Small intestine (tissue), 7 donors: ENCODE data around the gene ZBTB42. TPM values are rescaled to one million over a fixed set of nuclear protein-coding genes. Genes with fewer than 3 reads are reported as not detected.
"Not testable (repeated sequence)": the region's sequence is repeated elsewhere in the genome, so short reads cannot be mapped to it uniquely, and the experiment has no call there.

ENCODE experiments used
- DNase-seq, 2 donors: peaks; one replicate each; pipeline versions ENCODE4 v3.0.0 to v3.0.0-alpha.2; 2013
- FAIRE-seq: peaks from 2 replicates; lab custom pipeline; 2012; peaks lifted over from hg19 to GRCh38; lab: Jason Lieb, UNC
- H3K27ac ChIP-seq, 3 donors: one replicate each; pipeline ENCODE4 v1.5.1; 2013; ENCODE audit warnings: low read length in 2 of 3, mild to moderate bottlenecking in 2 of 3, control low read depth in 1 of 3, inconsistent platforms in 1 of 3, low read depth in 1 of 3, moderate library complexity in 1 of 3
- H3K27me3 ChIP-seq, 3 donors: one replicate each; pipeline ENCODE4 v1.6.1; 2013; ENCODE audit warnings: low read length in 3 of 3, inconsistent platforms in 1 of 3; ENCODE audit not compliant: control insufficient read depth in 3 of 3, insufficient read depth in 3 of 3
- H3K36me3 ChIP-seq, 3 donors: one replicate each; pipeline ENCODE4 v1.6.1; 2013; ENCODE audit warnings: low read length in 3 of 3, inconsistent platforms in 1 of 3, low read depth in 1 of 3, mild to moderate bottlenecking in 1 of 3, moderate library complexity in 1 of 3; ENCODE audit not compliant: control insufficient read depth in 3 of 3, insufficient read depth in 2 of 3
- H3K4me1 ChIP-seq, 3 donors: one replicate each; pipeline ENCODE4 v1.6.1; 2013; ENCODE audit warnings: low read length in 2 of 3, inconsistent platforms in 1 of 3, low read depth in 1 of 3, mild to moderate bottlenecking in 1 of 3, moderate library complexity in 1 of 3; ENCODE audit not compliant: control insufficient read depth in 3 of 3, insufficient read depth in 2 of 3
- H3K4me3 ChIP-seq, 3 donors: one replicate each; pipeline ENCODE4 v1.5.1; 2013; ENCODE audit warnings: low read length in 3 of 3, control low read depth in 1 of 3, inconsistent platforms in 1 of 3, low read depth in 1 of 3, mild to moderate bottlenecking in 1 of 3, moderate library complexity in 1 of 3
- H3K9me3 ChIP-seq, 2 donors: one replicate each; pipeline ENCODE4 v1.6.1; 2013; ENCODE audit warnings: low read depth in 1 of 2, low read length in 1 of 2; ENCODE audit not compliant: control insufficient read depth in 2 of 2, insufficient read depth in 1 of 2
- WGBS, 3 donors: extraction: QIAGEN DNeasy Blood & Tissue Kit; methylation state at CpG; one replicate each; pipeline ENCODE4 v1.1.7; 2013; 5-methylcytosine and 5-hydroxymethylcytosine counted together
- polyA plus RNA-seq, 4 donors: library from polyadenylated mRNA; stranded (reverse) in 3 of 4; unstranded in 1 of 4; fragments of 200-250 nt in 3 of 4; fragments of 120-200 nt in 1 of 4; gene quantifications; one replicate each; pipeline versions ENCODE4 v1.2.1 to v1.2.3, GENCODE V29; 2013
- donor health status: healthy with polysubstance abuse.
- donor health status: control.
- donor health status: control.
- donor health status: Bipolar disorder and iron deficiency.
- donor health status: healthy.

ZBTB42 gene
- polyA plus RNA-seq, 4 donors, result 2.7 to 6.6 (median 5.4) TPM

- Histone ChIP-seq H3K9me3 (no peaks in the 10 kb centered on the region), H3K4me1 (peaks cover 2 to 22% (median 3%) of the 10 kb centered on the region in 3 donors), H3K4me3 (no peak overlapping the region), H3K27me3 (no peaks in the 10 kb centered on the region), H3K27ac (no peak overlapping the region), H3K36me3 (peaks cover 0 to 23% (median 0%) of the 10 kb centered on the region in 3 donors)
- FAIRE-seq, result no peak
- 84 to 89% (median 85%) methylated on average over 17 to 18 of the region's 18 CpGs for WGBS, 3 donors
- no peak for DNase-seq
These were observed 3.8 kb downstream of the ZBTB42 start for GRCh38 chr14:104804481-104805325.

DNA sequence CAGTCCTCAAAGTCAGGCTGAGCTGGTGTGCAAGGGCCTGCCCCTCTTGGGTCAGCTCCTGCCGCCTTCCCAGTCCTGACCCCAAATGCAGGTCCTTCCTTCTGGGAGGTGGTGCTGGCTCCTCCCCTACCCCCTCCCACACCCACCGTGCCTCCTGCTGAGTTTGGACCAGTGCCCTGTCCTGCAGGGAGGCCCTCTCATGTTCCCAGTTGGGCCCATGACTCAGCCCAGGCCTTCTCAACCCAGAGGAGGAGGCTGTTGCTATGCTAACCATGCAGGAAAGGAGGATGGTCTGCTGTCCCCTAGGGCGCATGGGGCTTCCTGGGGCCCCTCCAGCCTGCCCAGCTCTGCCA is 4.4 kb downstream of the ZBTB42 start:
- no peaks in the 10 kb centered on the region for H3K27me3 ChIP-seq
- H3K27ac ChIP-seq, result no peak overlapping the region
- peaks cover 2 to 17% (median 3%) of the 10 kb centered on the region in 3 donors for H3K4me1 ChIP-seq
- H3K36me3 ChIP-seq, result peaks cover 0 to 23% (median 0%) of the 10 kb centered on the region in 3 donors
- DNase-seq (no peak), FAIRE-seq (no peak)
- WGBS, 3 donors, result 49 to 58% (median 57%) methylated on average over 3 of the region's 3 CpGs
- H3K9me3 ChIP-seq, result no peaks in the 10 kb centered on the region
- H3K4me3 ChIP-seq, result no peak overlapping the region

GRCh38 chr14:104805941-104806624 is 5.2 kb downstream of the ZBTB42 start:
- H3K27me3 ChIP-seq, result no peaks in the 10 kb centered on the region
- H3K9me3 ChIP-seq, result no peaks in the 10 kb centered on the region
- no peak overlapping the region for H3K27ac ChIP-seq
- peaks cover 0 to 26% (median 0%) of the 10 kb centered on the region in 3 donors for H3K36me3 ChIP-seq
- FAIRE-seq (no peak), DNase-seq (no peak)
- H3K4me1 ChIP-seq, result peaks cover 2 to 17% (median 3%) of the 10 kb centered on the region in 3 donors
- WGBS, 3 donors, result 62 to 80% (median 70%) methylated on average over 13 to 14 of the region's 14 CpGs
- no peak overlapping the region for H3K4me3 ChIP-seq

DNA sequence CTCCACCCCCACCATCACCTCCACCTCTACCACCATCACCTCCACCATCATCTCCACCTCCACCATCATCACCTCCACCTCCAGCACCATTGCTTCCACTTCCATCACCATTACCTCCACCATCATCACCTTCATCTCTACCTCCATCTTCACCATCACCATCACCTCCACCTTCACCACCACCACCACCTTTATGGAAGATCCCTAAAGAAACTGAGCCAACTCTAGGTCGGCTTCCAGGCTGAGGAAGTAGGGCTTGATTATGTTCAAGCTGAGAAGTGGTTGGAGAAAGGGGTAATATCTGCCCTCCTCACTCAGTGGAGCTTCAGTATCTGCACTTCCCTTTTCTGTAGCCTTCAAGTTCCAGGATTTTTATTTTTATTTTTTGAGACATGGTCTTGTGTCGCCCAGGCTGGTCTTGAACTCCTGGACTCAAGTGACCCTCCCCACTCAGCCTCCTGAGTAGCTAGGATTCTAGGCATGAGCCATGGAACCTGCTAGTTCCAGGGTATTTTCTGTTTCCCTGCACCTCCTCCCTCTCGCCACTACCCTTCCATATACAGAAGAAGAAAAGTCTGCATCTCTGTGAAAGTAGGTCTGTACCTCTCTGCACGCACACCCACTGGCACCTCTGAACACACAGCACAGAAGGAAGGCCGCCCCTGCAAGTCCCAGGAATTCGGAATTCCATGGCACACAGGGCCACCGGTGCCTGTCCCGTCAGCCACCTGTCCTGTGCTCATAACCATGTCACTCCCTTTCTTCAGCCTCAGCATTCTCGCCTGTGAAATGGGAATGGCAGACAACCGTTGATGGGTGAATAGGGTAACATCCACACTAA is 5.9 kb downstream of the ZBTB42 start:
- Histone ChIP-seq H3K27ac (no peak overlapping the region), H3K4me3 (no peak overlapping the region), H3K36me3 (peaks cover 0 to 27% (median 0%) of the 10 kb centered on the region in 3 donors), H3K27me3 (no peaks in the 10 kb centered on the region), H3K4me1 (peaks cover 0 to 9% (median under 1%) of the 10 kb centered on the region in 3 donors), H3K9me3 (no peaks in the 10 kb centered on the region)
- no peak for FAIRE-seq
- no peak for DNase-seq
- 86 to 88% (median 86%) methylated on average over 10 of the region's 10 CpGs for WGBS, 3 donors

DNA sequence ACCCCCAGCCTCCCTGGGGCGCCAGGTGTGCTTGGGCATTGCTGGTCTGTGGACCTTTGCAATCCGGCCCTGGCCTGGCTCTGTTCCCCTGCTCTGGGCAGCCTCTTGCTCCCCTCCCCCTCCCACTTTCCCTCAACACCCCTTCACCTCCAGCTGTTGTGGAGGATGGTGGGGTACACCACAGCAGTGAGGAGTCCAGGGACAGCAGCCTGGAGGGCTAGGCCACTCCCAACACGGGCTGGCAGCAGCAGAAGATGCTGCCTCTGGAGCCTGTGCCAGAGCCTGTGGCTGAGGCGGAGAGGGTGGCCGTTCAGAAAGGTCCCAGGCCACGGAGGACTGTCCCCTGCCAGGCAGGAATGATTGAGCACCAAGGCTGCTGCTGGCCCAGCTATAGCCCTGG is 7.6 kb downstream of the ZBTB42 start:
- Histone ChIP-seq H3K9me3 (no peaks in the 10 kb centered on the region), H3K36me3 (peaks cover 0 to 18% (median 0%) of the 10 kb centered on the region in 3 donors), H3K4me1 (no peaks in the 10 kb centered on the region), H3K27ac (no peak overlapping the region), H3K4me3 (no peak overlapping the region), H3K27me3 (no peaks in the 10 kb centered on the region)
- DNase-seq (no peak), FAIRE-seq (no peak)
- 82 to 84% (median 83%) methylated on average over 5 to 6 of the region's 6 CpGs for WGBS, 3 donors

GRCh38 chr14:104810316-104810715 is 9.4 kb downstream of the ZBTB42 start:
- peaks cover 0 to 8% (median 0%) of the 10 kb centered on the region in 3 donors for H3K36me3 ChIP-seq
- no peaks in the 10 kb centered on the region for H3K27me3 ChIP-seq
- DNase-seq (no peak), FAIRE-seq (no peak)
- no peaks in the 10 kb centered on the region for H3K9me3 ChIP-seq
- WGBS, 3 donors, result 91 to 96% (median 95%) methylated on average over 11 of the region's 11 CpGs
- no peak overlapping the region for H3K27ac ChIP-seq
- H3K4me1 ChIP-seq, result peaks cover 0 to 7% (median 0%) of the 10 kb centered on the region in 3 donors
- no peak overlapping the region for H3K4me3 ChIP-seq

GRCh38 chr14:104813286-104813685 is 12.4 kb downstream of the ZBTB42 start:
- 81 to 88% (median 83%) methylated on average over 7 of the region's 7 CpGs for WGBS, 3 donors
- Histone ChIP-seq H3K4me1 (peaks cover 0 to 11% (median 0%) of the 10 kb centered on the region in 3 donors), H3K9me3 (peaks cover 0 to 5% of the 10 kb centered on the region in 2 donors), H3K4me3 (no peak overlapping the region), H3K27ac (no peak overlapping the region), H3K27me3 (no peaks in the 10 kb centered on the region), H3K36me3 (peaks cover 0 to 8% (median 0%) of the 10 kb centered on the region in 3 donors)
- FAIRE-seq, result no peak
- no peak for DNase-seq

- not testable (repeated sequence) for FAIRE-seq
These were observed 13.8 kb downstream of the ZBTB42 start for GRCh38 chr14:104814701-104815100.

More at GRCh38 chr14:104814701-104815100, 13.8 kb downstream of the ZBTB42 start:
- Histone ChIP-seq H3K4me3 (peak overlapping the region in 1 of 3 donors; percentile 88), H3K4me1 (peaks cover 0 to 11% (median 0%) of the 10 kb centered on the region in 3 donors), H3K27ac (peak overlapping the region in 1 of 3 donors; percentile 95)
- DNase-seq, H3K36me3 ChIP-seq, H3K27me3 ChIP-seq, H3K9me3 ChIP-seq: not testable (repeated sequence)
- 85 to 89% (median 88%) methylated on average over 14 to 15 of the region's 15 CpGs for WGBS, 3 donors
